HepG2 (cell line): Measurements from ENCODE around the gene MAN1A1. TPM values are rescaled to one million over a fixed set of nuclear protein-coding genes. Genes with fewer than 3 reads are reported as not detected.

Source experiments
- ARNT ChIP-seq: fragments of 450-650 bp; IDR thresholded peaks from 2 replicates; pipeline ENCODE4 v1.6.1; 2017
- BRCA1 ChIP-seq: sonication (generic); formaldehyde crosslinking; IDR thresholded peaks from 2 replicates; pipeline ENCODE4 v1.4.0; 2020; ENCODE audit warnings: missing genetic modification reagents
- KLF11 ChIP-seq: IDR thresholded peaks from 2 replicates; pipeline ENCODE4 v1.6.1; 2016; ENCODE audit warnings: missing compliant biosample characterization
- NFE2 ChIP-seq: sonication (generic); formaldehyde crosslinking; IDR thresholded peaks from 2 replicates; pipeline ENCODE4 v1.4.0; 2020; ENCODE audit warnings: missing genetic modification reagents
- REST ChIP-seq, 2 experiments: IDR thresholded peaks; 2 replicates each; pipeline ENCODE4 v1.6.1; 2011 to 2012; ENCODE audit warnings: low read length in 2 of 2, borderline replicate concordance in 1 of 2, low read depth in 1 of 2, mild to moderate bottlenecking in 1 of 2, moderate library complexity in 1 of 2
- SMAD3 ChIP-seq: sonication (generic); formaldehyde crosslinking; IDR thresholded peaks from 2 replicates; pipeline ENCODE4 v1.4.0; 2020; ENCODE audit warnings: missing genetic modification reagents
- SMARCE1 ChIP-seq: fragments of 450-650 bp; IDR thresholded peaks from 2 replicates; pipeline ENCODE4 v1.6.1; 2017; ENCODE audit warnings: borderline replicate concordance
- THYN1 ChIP-seq: sonication (generic); formaldehyde crosslinking; IDR thresholded peaks from 2 replicates; pipeline ENCODE4 v1.8.1; 2023; ENCODE audit warnings: low read depth, mild to moderate bottlenecking, moderate library complexity, missing genetic modification reagents, borderline replicate concordance
- TRIM22 ChIP-seq: fragments of 450-650 bp; IDR thresholded peaks from 2 replicates; pipeline ENCODE4 v1.6.1; 2017
- ZNF121 ChIP-seq: sonication (generic); formaldehyde crosslinking; IDR thresholded peaks from 2 replicates; pipeline ENCODE4 v1.5.0; 2020; ENCODE audit warnings: mild to moderate bottlenecking, missing genetic modification reagents
- ZNF567 ChIP-seq: sonication (generic); formaldehyde crosslinking; IDR thresholded peaks from 2 replicates; pipeline ENCODE4 v1.8.1; 2023; ENCODE audit warnings: mild to moderate bottlenecking, missing genetic modification reagents, borderline replicate concordance
- polyA plus RNA-seq, 8 experiments: library from polyadenylated mRNA; depleted of rRNA in 3 of 8; stranded (reverse) in 7 of 8; unstranded in 1 of 8; fragments of >200 nt; fragmentation: Illumina TruSeq in 4 of 8; extraction: Trizol in 4 of 8; gene quantifications; 2 replicates each; pipeline versions ENCODE4 v1.2.1 to v1.2.3, GENCODE V29; 2011 to 2016; ENCODE audit warnings: low read depth in 4 of 8, missing spikeins in 1 of 8, mixed read lengths in 1 of 8; ENCODE audit not compliant: insufficient read depth in 1 of 8
- total RNA-seq, 5 experiments: library from RNA; depleted of rRNA; stranded (reverse); fragments of >200 nt; fragmentation: Illumina TruSeq; extraction: Trizol; gene quantifications; 2 replicates each; pipeline ENCODE4 v1.2.3, GENCODE V29; 2016; ENCODE audit warnings: low read depth in 1 of 5
- TF ChIP-seq, protein P1 (sequence below): sonication (generic); formaldehyde crosslinking; IDR thresholded peaks from 2 replicates; pipeline ENCODE4 v1.5.0; 2020; ENCODE audit warnings: mild to moderate bottlenecking, missing genetic modification reagents
- TF ChIP-seq, protein P2 (sequence below): sonication (generic); formaldehyde crosslinking; IDR thresholded peaks from 2 replicates; pipeline ENCODE4 v1.4.0; 2020; ENCODE audit warnings: missing genetic modification reagents
- TF ChIP-seq, protein P3 (sequence below): sonication (generic); formaldehyde crosslinking; IDR thresholded peaks from 2 replicates; pipeline ENCODE4 v1.4.0; 2020; ENCODE audit warnings: mild to moderate bottlenecking, missing genetic modification reagents

MAN1A1 gene
- total and polyA plus RNA-seq, 2 of the 13 experiments (the other 11 are each of a cell fraction or from before 2014, with no cell fraction given): 156 to 236 TPM

GRCh38 chr6:119348096-119348747 lies 1.3 kb downstream of the MAN1A1 start (continued):
- TF ChIP-seq TRIM22 (no peak), SMAD3 (no peak; the same call in 1 of the 2 replicates), ARNT (no peak), NFE2 (no peak), BRCA1 (CRISPR knock-in tag) (no peak), ZNF567 (CRISPR knock-in tag) (no peak), KLF11 (no peak), ZNF121 (peak; percentile 25; the same call in 1 of the 2 replicates), REST (IDR thresholded peaks at IDR 0.05; ENCODE audit: borderline replicate concordance in 1 of 2, low read depth in 1 of 2, low read length in 2 of 2) (peak in 1 of 2 experiments; percentile 76; a peak in 2 of 4 replicates), THYN1 (CRISPR knock-in tag) (no peak), SMARCE1 (no peak)
- TF ChIP-seq, protein P1, sequence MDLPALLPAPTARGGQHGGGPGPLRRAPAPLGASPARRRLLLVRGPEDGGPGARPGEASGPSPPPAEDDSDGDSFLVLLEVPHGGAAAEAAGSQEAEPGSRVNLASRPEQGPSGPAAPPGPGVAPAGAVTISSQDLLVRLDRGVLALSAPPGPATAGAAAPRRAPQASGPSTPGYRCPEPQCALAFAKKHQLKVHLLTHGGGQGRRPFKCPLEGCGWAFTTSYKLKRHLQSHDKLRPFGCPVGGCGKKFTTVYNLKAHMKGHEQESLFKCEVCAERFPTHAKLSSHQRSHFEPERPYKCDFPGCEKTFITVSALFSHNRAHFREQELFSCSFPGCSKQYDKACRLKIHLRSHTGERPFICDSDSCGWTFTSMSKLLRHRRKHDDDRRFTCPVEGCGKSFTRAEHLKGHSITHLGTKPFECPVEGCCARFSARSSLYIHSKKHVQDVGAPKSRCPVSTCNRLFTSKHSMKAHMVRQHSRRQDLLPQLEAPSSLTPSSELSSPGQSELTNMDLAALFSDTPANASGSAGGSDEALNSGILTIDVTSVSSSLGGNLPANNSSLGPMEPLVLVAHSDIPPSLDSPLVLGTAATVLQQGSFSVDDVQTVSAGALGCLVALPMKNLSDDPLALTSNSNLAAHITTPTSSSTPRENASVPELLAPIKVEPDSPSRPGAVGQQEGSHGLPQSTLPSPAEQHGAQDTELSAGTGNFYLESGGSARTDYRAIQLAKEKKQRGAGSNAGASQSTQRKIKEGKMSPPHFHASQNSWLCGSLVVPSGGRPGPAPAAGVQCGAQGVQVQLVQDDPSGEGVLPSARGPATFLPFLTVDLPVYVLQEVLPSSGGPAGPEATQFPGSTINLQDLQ: no peak
- TF ChIP-seq, protein P2, sequence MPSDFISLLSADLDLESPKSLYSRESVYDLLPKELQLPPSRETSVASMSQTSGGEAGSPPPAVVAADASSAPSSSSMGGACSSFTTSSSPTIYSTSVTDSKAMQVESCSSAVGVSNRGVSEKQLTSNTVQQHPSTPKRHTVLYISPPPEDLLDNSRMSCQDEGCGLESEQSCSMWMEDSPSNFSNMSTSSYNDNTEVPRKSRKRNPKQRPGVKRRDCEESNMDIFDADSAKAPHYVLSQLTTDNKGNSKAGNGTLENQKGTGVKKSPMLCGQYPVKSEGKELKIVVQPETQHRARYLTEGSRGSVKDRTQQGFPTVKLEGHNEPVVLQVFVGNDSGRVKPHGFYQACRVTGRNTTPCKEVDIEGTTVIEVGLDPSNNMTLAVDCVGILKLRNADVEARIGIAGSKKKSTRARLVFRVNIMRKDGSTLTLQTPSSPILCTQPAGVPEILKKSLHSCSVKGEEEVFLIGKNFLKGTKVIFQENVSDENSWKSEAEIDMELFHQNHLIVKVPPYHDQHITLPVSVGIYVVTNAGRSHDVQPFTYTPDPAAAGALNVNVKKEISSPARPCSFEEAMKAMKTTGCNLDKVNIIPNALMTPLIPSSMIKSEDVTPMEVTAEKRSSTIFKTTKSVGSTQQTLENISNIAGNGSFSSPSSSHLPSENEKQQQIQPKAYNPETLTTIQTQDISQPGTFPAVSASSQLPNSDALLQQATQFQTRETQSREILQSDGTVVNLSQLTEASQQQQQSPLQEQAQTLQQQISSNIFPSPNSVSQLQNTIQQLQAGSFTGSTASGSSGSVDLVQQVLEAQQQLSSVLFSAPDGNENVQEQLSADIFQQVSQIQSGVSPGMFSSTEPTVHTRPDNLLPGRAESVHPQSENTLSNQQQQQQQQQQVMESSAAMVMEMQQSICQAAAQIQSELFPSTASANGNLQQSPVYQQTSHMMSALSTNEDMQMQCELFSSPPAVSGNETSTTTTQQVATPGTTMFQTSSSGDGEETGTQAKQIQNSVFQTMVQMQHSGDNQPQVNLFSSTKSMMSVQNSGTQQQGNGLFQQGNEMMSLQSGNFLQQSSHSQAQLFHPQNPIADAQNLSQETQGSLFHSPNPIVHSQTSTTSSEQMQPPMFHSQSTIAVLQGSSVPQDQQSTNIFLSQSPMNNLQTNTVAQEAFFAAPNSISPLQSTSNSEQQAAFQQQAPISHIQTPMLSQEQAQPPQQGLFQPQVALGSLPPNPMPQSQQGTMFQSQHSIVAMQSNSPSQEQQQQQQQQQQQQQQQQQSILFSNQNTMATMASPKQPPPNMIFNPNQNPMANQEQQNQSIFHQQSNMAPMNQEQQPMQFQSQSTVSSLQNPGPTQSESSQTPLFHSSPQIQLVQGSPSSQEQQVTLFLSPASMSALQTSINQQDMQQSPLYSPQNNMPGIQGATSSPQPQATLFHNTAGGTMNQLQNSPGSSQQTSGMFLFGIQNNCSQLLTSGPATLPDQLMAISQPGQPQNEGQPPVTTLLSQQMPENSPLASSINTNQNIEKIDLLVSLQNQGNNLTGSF (CRISPR knock-in tag): no peak; the same call in 1 of the 2 replicates
- TF ChIP-seq, protein P3, sequence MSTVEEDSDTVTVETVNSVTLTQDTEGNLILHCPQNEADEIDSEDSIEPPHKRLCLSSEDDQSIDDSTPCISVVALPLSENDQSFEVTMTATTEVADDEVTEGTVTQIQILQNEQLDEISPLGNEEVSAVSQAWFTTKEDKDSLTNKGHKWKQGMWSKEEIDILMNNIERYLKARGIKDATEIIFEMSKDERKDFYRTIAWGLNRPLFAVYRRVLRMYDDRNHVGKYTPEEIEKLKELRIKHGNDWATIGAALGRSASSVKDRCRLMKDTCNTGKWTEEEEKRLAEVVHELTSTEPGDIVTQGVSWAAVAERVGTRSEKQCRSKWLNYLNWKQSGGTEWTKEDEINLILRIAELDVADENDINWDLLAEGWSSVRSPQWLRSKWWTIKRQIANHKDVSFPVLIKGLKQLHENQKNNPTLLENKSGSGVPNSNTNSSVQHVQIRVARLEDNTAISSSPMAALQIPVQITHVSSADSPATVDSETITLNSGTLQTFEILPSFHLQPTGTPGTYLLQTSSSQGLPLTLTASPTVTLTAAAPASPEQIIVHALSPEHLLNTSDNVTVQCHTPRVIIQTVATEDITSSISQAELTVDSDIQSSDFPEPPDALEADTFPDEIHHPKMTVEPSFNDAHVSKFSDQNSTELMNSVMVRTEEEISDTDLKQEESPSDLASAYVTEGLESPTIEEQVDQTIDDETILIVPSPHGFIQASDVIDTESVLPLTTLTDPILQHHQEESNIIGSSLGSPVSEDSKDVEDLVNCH (CRISPR knock-in tag): no peak
